Activated naive CD8-positive, alpha-beta T cell treated with anti-CD3 and anti-CD28 coated beads, Interleukin-2, amount 10 ng/mL, durations not matched to agents 7 days and 5 days (primary cell): ENCODE data around the gene SNX30. TPM values are rescaled to one million over a fixed set of nuclear protein-coding genes. Genes with fewer than 3 reads are reported as not detected.

Source experiments
- ATAC-seq: fragments of 150-1000 bp; cut with Tn5 transposase; one replicate; pipeline ENCODE4 v1.10.0; 2021; ENCODE audit warnings: low read depth, moderate library complexity
- POLR2A ChIA-PET: fragments of 350-600 bp; sonication (Branson Sonifier 250); formaldehyde crosslinking; loops from one replicate; lab custom pipeline; 2021; ENCODE audit warnings: antibody characterized with exemption; lab: Charles Lee
- DNase-seq: peaks from one replicate; pipeline ENCODE4 v3.0.0; 2021
- H3K27ac Mint-ChIP-seq: one replicate; pipeline ENCODE4 v1.8.0; 2022; ENCODE audit warnings: mild to moderate bottlenecking, mixed read lengths
- H3K27me3 Mint-ChIP-seq: one replicate; pipeline ENCODE4 v1.8.0; 2022; ENCODE audit warnings: mild to moderate bottlenecking, moderate library complexity, mixed read lengths
- H3K36me3 Mint-ChIP-seq: one replicate; pipeline ENCODE4 v1.8.0; 2021; ENCODE audit warnings: mild to moderate bottlenecking, mixed read lengths
- H3K4me1 Mint-ChIP-seq: one replicate; pipeline ENCODE4 v1.8.0; 2021; ENCODE audit warnings: mixed read lengths
- H3K4me3 Mint-ChIP-seq: one replicate; pipeline ENCODE4 v1.8.0; 2022; ENCODE audit warnings: mild to moderate bottlenecking, moderate library complexity, mixed read lengths
- H3K9me3 Mint-ChIP-seq: one replicate; pipeline ENCODE4 v1.8.0; 2021; ENCODE audit warnings: mixed read lengths
- total RNA-seq, 2 experiments: library from RNA; stranded (reverse); gene quantifications; one replicate each; pipeline ENCODE4 v1.2.3, GENCODE V29; 2021

The SNX30 gene
- total RNA-seq, 2 experiments from 2014 or later, result 9.0 to 9.6 TPM

DNA sequence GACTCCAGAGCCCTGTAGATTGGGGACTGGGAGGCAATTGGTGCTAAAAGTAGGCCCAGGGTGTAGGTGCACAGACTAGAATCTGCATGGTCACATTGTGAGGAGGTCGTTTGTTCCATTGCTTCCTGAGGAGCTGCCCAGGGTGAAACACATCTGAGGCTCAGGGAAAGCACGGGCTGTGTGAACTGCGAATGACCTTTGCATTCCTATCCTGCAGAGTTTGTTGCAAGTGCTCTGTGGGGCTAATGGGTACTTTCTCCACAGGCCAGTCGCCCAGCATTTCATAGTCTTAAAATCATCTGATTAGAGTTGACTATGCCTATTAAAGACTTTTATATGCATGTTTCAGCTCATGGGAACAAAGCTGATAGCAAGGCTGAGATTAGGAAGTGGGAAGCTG is 154.5 kb downstream of the SNX30 start:
- no peaks in the 10 kb centered on the region for H3K36me3 Mint-ChIP-seq
- H3K9me3 Mint-ChIP-seq, result no peaks in the 10 kb centered on the region
- H3K4me1 Mint-ChIP-seq, result peaks cover 7% of the 10 kb centered on the region
- peaks cover 24% of the 10 kb centered on the region for H3K27me3 Mint-ChIP-seq
- no peak for ATAC-seq
- no peak for DNase-seq
- POLR2A ChIA-PET, result no interaction called here
- no peak overlapping the region for H3K4me3 Mint-ChIP-seq
- no peak overlapping the region for H3K27ac Mint-ChIP-seq

DNA sequence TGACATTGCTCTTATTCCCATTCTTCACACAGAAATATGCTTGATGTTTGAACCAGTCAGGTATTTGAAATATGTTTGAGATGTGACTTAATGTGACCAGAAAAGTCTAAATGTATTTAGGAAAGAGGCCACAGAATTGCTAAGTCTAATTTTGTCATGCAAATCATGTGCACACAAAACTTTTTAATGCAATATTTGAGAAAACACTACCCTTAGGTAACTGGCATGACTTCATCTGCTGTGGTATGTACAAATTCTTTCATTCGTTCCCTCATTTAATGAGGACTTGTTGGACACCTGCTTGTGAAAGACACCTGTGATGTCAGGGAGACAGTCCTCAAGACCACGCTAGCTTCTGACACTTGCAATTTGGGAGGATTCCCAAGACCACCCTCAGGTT is 161.2 kb downstream of the SNX30 start:
- H3K36me3 Mint-ChIP-seq, result no peaks in the 10 kb centered on the region
- H3K9me3 Mint-ChIP-seq, result no peaks in the 10 kb centered on the region
- no peak overlapping the region for H3K27ac Mint-ChIP-seq
- ATAC-seq (no peak), DNase-seq (no peak)
- POLR2A ChIA-PET, result no interaction called here
- no peak overlapping the region for H3K4me3 Mint-ChIP-seq
- H3K27me3 Mint-ChIP-seq, result peaks cover 15% of the 10 kb centered on the region
- no peaks in the 10 kb centered on the region for H3K4me1 Mint-ChIP-seq

DNA sequence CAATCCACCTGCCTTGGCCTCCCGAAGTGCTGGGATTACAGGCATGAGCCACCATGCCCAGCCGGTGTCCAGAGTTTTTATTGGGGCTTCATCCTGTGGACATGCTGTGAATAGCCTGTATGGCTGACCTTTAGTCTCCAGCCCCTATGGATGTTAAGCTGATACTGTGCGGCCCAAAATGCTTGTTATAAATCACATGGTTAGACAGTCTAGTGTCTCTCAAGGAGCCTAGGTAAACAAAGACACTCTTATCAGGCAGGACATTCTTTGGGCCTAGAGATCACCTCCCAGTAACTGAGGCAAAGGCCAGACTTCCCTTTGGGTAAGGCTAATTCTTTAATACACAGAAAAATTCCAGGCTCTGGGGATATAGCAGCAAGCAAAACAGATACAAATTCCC is 162.1 kb downstream of the SNX30 start:
- POLR2A ChIA-PET, result no interaction called here
- no peak for DNase-seq
- no peak overlapping the region for H3K27ac Mint-ChIP-seq

DNA sequence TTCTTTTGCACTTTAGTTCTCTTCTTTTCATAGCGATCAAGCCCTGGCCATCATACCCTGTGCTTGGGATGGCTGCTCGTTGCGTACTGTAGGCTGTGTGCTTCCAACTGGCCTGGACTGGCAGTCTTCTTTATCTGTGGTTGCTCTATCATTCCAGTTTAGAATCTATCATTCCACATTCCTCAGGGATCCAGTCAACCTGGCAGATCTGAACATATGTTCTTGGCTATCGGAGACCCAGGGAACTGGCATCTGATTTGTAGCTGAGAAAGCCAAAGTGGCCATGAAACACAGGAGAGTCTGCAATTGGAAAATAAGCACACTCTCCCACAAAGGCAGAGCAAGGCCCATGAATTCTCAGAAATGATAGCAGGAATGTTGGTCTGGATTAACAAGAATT is 162.8 kb downstream of the SNX30 start:
- Mint-ChIP-seq H3K9me3 (no peaks in the 10 kb centered on the region), H3K27me3 (peaks cover 12% of the 10 kb centered on the region), H3K4me3 (no peak overlapping the region), H3K4me1 (no peaks in the 10 kb centered on the region), H3K27ac (no peak overlapping the region), H3K36me3 (no peaks in the 10 kb centered on the region)
- DNase-seq (no peak), ATAC-seq (no peak)
- POLR2A ChIA-PET, result no interaction called here

More for the DNA sequence above, 162.1 kb downstream of the SNX30 start:
- ATAC-seq, result no peak
- no peak overlapping the region for H3K4me3 Mint-ChIP-seq
- no peaks in the 10 kb centered on the region for H3K9me3 Mint-ChIP-seq
- H3K27me3 Mint-ChIP-seq, result peaks cover 14% of the 10 kb centered on the region
- no peaks in the 10 kb centered on the region for H3K4me1 Mint-ChIP-seq
- no peaks in the 10 kb centered on the region for H3K36me3 Mint-ChIP-seq

GRCh38 chr9:112914524-112914923 is 164.0 kb downstream of the SNX30 start:
- POLR2A ChIA-PET, result no interaction called here
- H3K36me3 Mint-ChIP-seq, result no peaks in the 10 kb centered on the region
- H3K4me1 Mint-ChIP-seq, result no peaks in the 10 kb centered on the region
- no peak for ATAC-seq
- no peaks in the 10 kb centered on the region for H3K9me3 Mint-ChIP-seq
- no peak for DNase-seq
- H3K27ac Mint-ChIP-seq, result no peak overlapping the region
- peaks cover 13% of the 10 kb centered on the region for H3K27me3 Mint-ChIP-seq
- no peak overlapping the region for H3K4me3 Mint-ChIP-seq

- DNase-seq (no peak), ATAC-seq (no peak)
- peaks cover 4% of the 10 kb centered on the region for H3K4me1 Mint-ChIP-seq
- H3K36me3 Mint-ChIP-seq, result no peaks in the 10 kb centered on the region
- H3K27ac Mint-ChIP-seq, result no peak overlapping the region
- peaks cover 9% of the 10 kb centered on the region for H3K27me3 Mint-ChIP-seq
- POLR2A ChIA-PET, result no interaction called here
- H3K4me3 Mint-ChIP-seq, result no peak overlapping the region
- no peaks in the 10 kb centered on the region for H3K9me3 Mint-ChIP-seq
These were observed 166.8 kb downstream of the SNX30 start for GRCh38 chr9:112917047-112917986.

DNA sequence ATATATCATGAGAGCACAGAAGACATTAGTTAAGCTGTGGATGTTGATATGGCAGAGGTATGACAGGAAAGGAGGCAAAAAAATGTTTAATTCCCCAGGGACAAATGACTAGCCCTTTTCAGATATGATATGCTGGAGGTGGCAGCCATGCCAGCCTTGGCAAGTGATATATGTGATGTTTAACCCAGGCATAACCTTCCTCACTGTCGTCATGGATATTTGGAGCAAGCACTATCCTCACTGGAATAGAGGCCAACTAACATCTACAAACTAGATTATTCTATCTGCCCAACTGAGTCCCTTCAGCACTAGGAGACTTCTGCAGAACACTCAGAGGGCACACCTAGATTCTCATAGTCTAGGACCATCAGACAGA is 167.4 kb downstream of the SNX30 start:
- H3K36me3 Mint-ChIP-seq, result no peaks in the 10 kb centered on the region

GRCh38 chr9:112921549-112921948 is 171.0 kb downstream of the SNX30 start:
- no peaks in the 10 kb centered on the region for H3K9me3 Mint-ChIP-seq
- DNase-seq (no peak), ATAC-seq (no peak)
- no peak overlapping the region for H3K4me3 Mint-ChIP-seq
- no peak overlapping the region for H3K27ac Mint-ChIP-seq
- H3K27me3 Mint-ChIP-seq, result peaks cover 16% of the 10 kb centered on the region
- H3K4me1 Mint-ChIP-seq, result peaks cover 4% of the 10 kb centered on the region
- POLR2A ChIA-PET, result no interaction called here
- H3K36me3 Mint-ChIP-seq, result no peaks in the 10 kb centered on the region

More for the DNA sequence above, 167.4 kb downstream of the SNX30 start:
- H3K27me3 Mint-ChIP-seq, result peaks cover 11% of the 10 kb centered on the region
- peaks cover 4% of the 10 kb centered on the region for H3K4me1 Mint-ChIP-seq
- no peak overlapping the region for H3K4me3 Mint-ChIP-seq
- H3K27ac Mint-ChIP-seq, result no peak overlapping the region
- no peak for DNase-seq
- ATAC-seq, result no peak
- POLR2A ChIA-PET, result no interaction called here
- H3K9me3 Mint-ChIP-seq, result no peaks in the 10 kb centered on the region

Other genes with a start within 250 kb of the SNX30 start
- gene INIP, start 32.6 kb upstream of the SNX30 start, total RNA-seq, result 10 to 100 TPM; 29.4 to 29.8 TPM
- gene SLC46A2, start 140.1 kb downstream of the SNX30 start, total RNA-seq, result not detected